H1 (cell line): ENCODE results near the gene AKR1B1. TPM values are rescaled to one million over a fixed set of nuclear protein-coding genes. Genes with fewer than 3 reads are reported as not detected.
A peak's percentile ranks its signal among the peaks of the same experiment; 100 is the strongest.

Source experiments
- CEBPB ChIP-seq: IDR thresholded peaks from 2 replicates; pipeline ENCODE4 v1.6.1; 2012; ENCODE audit warnings: low read depth, low read length
- CREB1 ChIP-seq: IDR thresholded peaks from 2 replicates; pipeline ENCODE4 v1.6.1; 2012; ENCODE audit warnings: inconsistent platforms
- HDAC2 ChIP-seq, 2 experiments: fragments of 300-600 bp in 1 of 2; sonication (generic) in 1 of 2; IDR thresholded peaks; 2 replicates each; pipeline ENCODE4 v1.6.1; 2011 to 2012; ENCODE audit warnings: low read depth in 2 of 2, low read length in 2 of 2, mild to moderate bottlenecking in 2 of 2, moderate library complexity in 2 of 2, borderline replicate concordance in 1 of 2, inconsistent platforms in 1 of 2
- JUND ChIP-seq: IDR thresholded peaks from 2 replicates; pipeline ENCODE4 v1.6.1; 2011; ENCODE audit warnings: mild to moderate bottlenecking, improper control_type of control experiment, low read length
- KDM4A ChIP-seq: IDR thresholded peaks from one replicate; pipeline ENCODE4 v1.7.1; 2012; ENCODE audit warnings: low read depth, mild to moderate bottlenecking, moderate library complexity, low read length, inconsistent platforms; ENCODE audit not compliant: severe bottlenecking
- NRF1 ChIP-seq: IDR thresholded peaks from 2 replicates; pipeline ENCODE4 v1.6.1; 2011; ENCODE audit warnings: mild to moderate bottlenecking, low read depth, low read length, improper control_type of control experiment
- POLR2A ChIP-seq, 2 experiments: IDR thresholded peaks; 1 replicate in 1 of 2; 2 replicates in 1 of 2; pipeline ENCODE4 v1.6.1; 2011; ENCODE audit warnings: low read depth in 2 of 2, low read length in 2 of 2, mild to moderate bottlenecking in 2 of 2; ENCODE audit errors: control extremely low read depth in 1 of 2
- TEAD4 ChIP-seq: IDR thresholded peaks from 2 replicates; pipeline ENCODE4 v1.6.1; 2012; ENCODE audit warnings: low read depth, low read length, inconsistent platforms, mixed read lengths
- polyA plus RNA-seq, 7 experiments: library from polyadenylated mRNA; depleted of rRNA in 3 of 7; stranded (reverse) in 5 of 7; unstranded in 2 of 7; fragments of >200 nt in 5 of 7; fragments of 200-250 nt in 2 of 7; gene quantifications; 1 replicate in 5 of 7; 2 replicates in 1 of 7; 4 replicates in 1 of 7; pipeline versions ENCODE4 v1.2.1 to v1.2.3, GENCODE V29; 2011 to 2013; ENCODE audit warnings: missing spikeins in 2 of 7, mixed read lengths in 2 of 7
- total RNA-seq: library from RNA; stranded (reverse); fragmentation: NEBNext Ultra II Directional; extraction: Animal tissue kit (Norgen Biotek cat#: 25700); gene quantifications from 2 replicates; pipeline ENCODE4 v1.2.1, GENCODE V29; 2021
- TF ChIP-seq, protein P1 (sequence below), 3 experiments: IDR thresholded peaks; 1 replicate in 2 of 3; 2 replicates in 1 of 3; pipeline versions ENCODE4 v1.5.1 to v1.6.1; 2011; ENCODE audit warnings: low read length in 3 of 3, mild to moderate bottlenecking in 3 of 3, inconsistent platforms in 2 of 3, low read depth in 1 of 3, moderate library complexity in 1 of 3; ENCODE audit not compliant: insufficient read depth in 1 of 3; ENCODE audit errors: control extremely low read depth in 1 of 3

Gene AKR1B1
- total and polyA plus RNA-seq, 2 of the 8 experiments (the other 6 are each of a cell fraction or from before 2014, with no cell fraction given), result 195 to 273 TPM

DNA sequence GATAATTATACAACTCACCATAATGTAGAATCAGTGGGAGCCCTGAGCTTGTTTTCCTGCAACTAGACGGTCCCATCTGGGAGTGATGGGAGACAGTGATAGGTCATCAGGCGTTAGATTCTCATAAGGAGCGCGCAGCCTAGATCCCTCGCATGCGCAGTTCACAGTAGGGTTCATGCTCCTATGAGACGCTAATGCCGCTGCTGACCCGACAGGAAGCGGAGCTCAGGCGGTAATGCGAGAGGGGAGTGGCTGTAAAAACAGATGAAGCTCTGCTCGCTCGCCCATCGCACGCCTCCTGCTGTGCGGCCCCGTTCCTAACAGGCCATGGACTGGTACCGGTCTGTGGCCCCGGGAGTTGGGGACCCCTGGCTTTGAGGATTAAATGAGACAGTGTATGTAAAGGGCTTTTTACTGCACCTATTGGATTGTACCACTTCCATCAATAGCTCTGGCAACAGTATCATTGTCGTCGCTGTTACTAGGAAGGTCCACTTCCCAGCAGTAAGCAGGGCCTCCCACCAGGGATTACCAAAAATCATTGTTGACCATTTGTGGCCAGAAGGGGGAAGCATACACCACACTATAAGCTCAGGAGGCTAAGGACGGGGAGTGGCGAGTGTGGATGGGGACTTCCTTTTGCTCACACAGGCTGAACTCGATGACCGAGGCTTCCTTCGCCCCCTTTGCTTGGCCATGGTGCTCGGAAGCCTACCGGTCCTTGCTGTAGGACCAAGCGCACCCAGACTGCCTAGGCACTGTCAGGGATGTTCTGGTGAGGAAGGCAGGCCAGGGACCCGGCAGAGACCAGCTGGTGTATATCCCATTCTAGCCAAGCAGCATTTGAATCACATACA, 26.4 kb downstream of the AKR1B1 start (continued):
- TF ChIP-seq HDAC2 (IDR thresholded peaks at IDR 0.05; ENCODE audit: borderline replicate concordance in 1 of 2, low read depth in 2 of 2, low read length in 2 of 2) (0 out of 4 replicates have a peak, but pooled peaks of 1 of the 2 experiments have one; percentile 64), JUND (0 out of 2 replicates have a peak, but pooled peaks have one; percentile 45), TEAD4 (no peak), KDM4A (peak; percentile 65), NRF1 (peak; percentile 38), CEBPB (no peak), CREB1 (peak; percentile 48; the same call in 1 of the 2 replicates), POLR2A (IDR thresholded peaks at IDR 0.05; ENCODE audit: control extremely low read depth in 1 of 2, low read depth in 2 of 2, low read length in 2 of 2) (no peak; a peak in 1 of 3 replicates)
- TF ChIP-seq, protein P1, sequence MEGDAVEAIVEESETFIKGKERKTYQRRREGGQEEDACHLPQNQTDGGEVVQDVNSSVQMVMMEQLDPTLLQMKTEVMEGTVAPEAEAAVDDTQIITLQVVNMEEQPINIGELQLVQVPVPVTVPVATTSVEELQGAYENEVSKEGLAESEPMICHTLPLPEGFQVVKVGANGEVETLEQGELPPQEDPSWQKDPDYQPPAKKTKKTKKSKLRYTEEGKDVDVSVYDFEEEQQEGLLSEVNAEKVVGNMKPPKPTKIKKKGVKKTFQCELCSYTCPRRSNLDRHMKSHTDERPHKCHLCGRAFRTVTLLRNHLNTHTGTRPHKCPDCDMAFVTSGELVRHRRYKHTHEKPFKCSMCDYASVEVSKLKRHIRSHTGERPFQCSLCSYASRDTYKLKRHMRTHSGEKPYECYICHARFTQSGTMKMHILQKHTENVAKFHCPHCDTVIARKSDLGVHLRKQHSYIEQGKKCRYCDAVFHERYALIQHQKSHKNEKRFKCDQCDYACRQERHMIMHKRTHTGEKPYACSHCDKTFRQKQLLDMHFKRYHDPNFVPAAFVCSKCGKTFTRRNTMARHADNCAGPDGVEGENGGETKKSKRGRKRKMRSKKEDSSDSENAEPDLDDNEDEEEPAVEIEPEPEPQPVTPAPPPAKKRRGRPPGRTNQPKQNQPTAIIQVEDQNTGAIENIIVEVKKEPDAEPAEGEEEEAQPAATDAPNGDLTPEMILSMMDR (IDR thresholded peaks at IDR 0.05; ENCODE audit: control extremely low read depth in 1 of 3, insufficient read depth in 1 of 3, low read depth in 1 of 3, low read length in 3 of 3), result peak; percentile 55 to 89 (median 86)
